Left cardiac atrium (tissue), 4 donors: ENCODE measurements around the gene AFMID. TPM values are rescaled to one million over a fixed set of nuclear protein-coding genes. Genes with fewer than 3 reads are reported as not detected.

Source experiments
- ATAC-seq, 2 donors: fragments of 200-7000 bp; cut with Tn5 transposase; one replicate each; pipeline ENCODE4 v1.9.1; 2020; ENCODE audit warnings: mild to moderate bottlenecking in 2 of 2, moderate library complexity in 2 of 2
- DNase-seq: peaks from one replicate; pipeline ENCODE4 v3.0.0-alpha.2; 2020
- intact Hi-C, 2 donors: fragments of 100-400 bp; cut with DNase I; formaldehyde crosslinking; loops; one replicate each; pipeline versions ENCODE4 v1.14.1 to v1.15.1; 2022 to 2023
- total RNA-seq, 2 donors: library from RNA; stranded (reverse); fragmentation: NEBNext Ultra II Directional; extraction: Animal tissue kit (Norgen Biotek cat#: 25700); gene quantifications; one replicate each; pipeline ENCODE4 v1.2.1, GENCODE V29; 2021
- donor health status: DM: no; HTN: yes; CAD: no.
- donor health status: DM: no; HTN: yes; CAD: no; lungs with severe emphysema.
- donor health status: DM: yes; HTN: yes; CAD: no.
- donor health status: Dilated cardiomyopathy.

The AFMID gene
- total RNA-seq, 2 donors from 2014 or later, result 20.8 to 30.9 TPM

GRCh38 chr17:78206298-78206697 lies 19.1 kb downstream of the AFMID start:
- intact Hi-C loops, result no loop called here
- DNase-seq, result no peak

GRCh38 chr17:78208486-78208885 lies 21.3 kb downstream of the AFMID start:
- DNase-seq (no peak), ATAC-seq (no peak)
- intact Hi-C loops, result no loop called here

More at GRCh38 chr17:78206298-78206697, 19.1 kb downstream of the AFMID start:
- no peak for ATAC-seq

- no peak for ATAC-seq
- intact Hi-C loops, result no loop called here
These were observed 22.9 kb downstream of the AFMID start for GRCh38 chr17:78210111-78210510.

GRCh38 chr17:78211032-78211431 lies 23.9 kb downstream of the AFMID start:
- ATAC-seq (no peak), DNase-seq (no peak)
- intact Hi-C loops, result no loop called here

More at GRCh38 chr17:78210111-78210510, 22.9 kb downstream of the AFMID start:
- DNase-seq, result no peak

GRCh38 chr17:78214016-78214705 lies 27.0 kb downstream of the AFMID start, which contains the start of gene BIRC5:
TSS of gene BIRC5 (plus strand) at chr17:78214253. CDS start at chr17:78214317, 64 bp downstream.
- intact Hi-C loops, result no loop called here
- peak; percentile 92 for DNase-seq
- peak; percentile 99 to 100 for ATAC-seq

- intact Hi-C loops, result no loop called here
- no peak for DNase-seq
- ATAC-seq, result no peak
These were observed 27.5 kb downstream of the AFMID start for GRCh38 chr17:78214706-78215061.

- DNase-seq (no peak), ATAC-seq (no peak)
- intact Hi-C loops, result no loop called here
These were observed 32.4 kb downstream of the AFMID start for GRCh38 chr17:78219396-78220150.

- DNase-seq, result no peak
- intact Hi-C loops, result no loop called here
- no peak for ATAC-seq
These were observed 35.9 kb downstream of the AFMID start for GRCh38 chr17:78223061-78223460.

- ATAC-seq (no peak), DNase-seq (no peak)
- intact Hi-C loops, result no loop called here
These were observed 36.6 kb downstream of the AFMID start for GRCh38 chr17:78223765-78224164.

GRCh38 chr17:78224231-78225087 lies 37.3 kb downstream of the AFMID start:
- ATAC-seq, result peak in 1 of 2 donors; percentile 15
- no peak for DNase-seq
- intact Hi-C loops, result no loop called here

GRCh38 chr17:78225088-78225865 lies 38.1 kb downstream of the AFMID start:
- ATAC-seq (no peak), DNase-seq (no peak)
- intact Hi-C loops, result no loop called here

- intact Hi-C loops, result no loop called here
- ATAC-seq (no peak), DNase-seq (no peak)
These were observed 39.0 kb downstream of the AFMID start for GRCh38 chr17:78226055-78226758.

- ATAC-seq, result no peak
- no peak for DNase-seq
- intact Hi-C loops, result no loop called here
These were observed 39.7 kb downstream of the AFMID start for GRCh38 chr17:78226759-78227454.

- ATAC-seq (no peak), DNase-seq (no peak)
- intact Hi-C loops, result no loop called here
These were observed 40.3 kb downstream of the AFMID start for GRCh38 chr17:78227455-78227916.

GRCh38 chr17:78228176-78228575 lies 41.0 kb downstream of the AFMID start:
- intact Hi-C loops, result no loop called here
- DNase-seq, result no peak
- ATAC-seq, result no peak

GRCh38 chr17:78230252-78230962 lies 43.2 kb downstream of the AFMID start:
- ATAC-seq (no peak), DNase-seq (no peak)
- intact Hi-C loops, result no loop called here
